ENCODE measurements around the gene DIPK1A. TPM values are rescaled to one million over a fixed set of nuclear protein-coding genes. Genes with fewer than 3 reads are reported as not detected.

Gene DIPK1A
- total and polyA plus RNA-seq, 4 experiments from 2014 or later = 14.5 to 29.1 (median 19.9) TPM

DNA sequence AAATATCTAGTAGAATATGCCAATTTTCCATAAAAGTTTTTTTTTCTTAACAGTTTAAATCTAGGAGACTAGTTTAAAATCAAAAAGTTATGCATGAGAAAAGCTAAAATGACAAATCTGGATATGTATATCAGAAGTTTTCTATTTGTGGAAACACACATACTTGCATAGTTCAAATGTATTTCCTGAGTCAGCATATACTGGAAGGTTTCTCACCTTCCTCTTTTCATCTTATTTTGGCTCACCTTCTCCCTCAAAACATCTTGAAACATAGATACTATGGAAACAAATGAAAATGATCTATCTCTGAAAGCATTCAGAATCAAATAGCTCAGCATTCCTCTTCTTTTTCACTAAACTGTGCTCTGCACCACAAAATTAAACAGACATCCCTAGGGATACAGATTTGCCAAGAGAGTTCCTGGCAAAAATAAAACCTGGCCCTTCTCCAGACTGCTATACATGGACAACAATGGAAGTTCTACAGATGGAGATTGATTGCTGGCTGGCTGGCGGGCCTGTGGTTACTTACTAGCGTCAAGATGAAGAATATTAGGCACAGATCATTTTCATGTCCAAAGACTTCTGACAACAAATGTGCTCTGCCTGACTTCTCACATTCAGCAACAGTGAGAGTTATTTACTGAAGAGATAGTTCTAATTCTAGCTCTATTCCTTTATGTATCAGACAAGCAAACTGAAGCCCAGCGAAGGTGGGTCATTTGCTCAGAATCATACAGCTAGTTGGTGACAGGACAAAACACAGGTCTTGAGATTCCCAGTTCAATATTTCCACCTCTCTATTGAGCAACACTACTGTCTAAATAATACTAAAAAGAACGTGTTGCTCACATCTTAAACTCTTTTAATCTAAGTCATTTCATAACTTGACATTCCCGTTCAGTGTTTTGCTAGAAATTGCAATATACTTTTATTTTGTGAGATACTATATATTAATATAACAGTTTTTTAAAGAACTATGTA, 26.6 kb downstream of the DIPK1A start:
- Mint-ChIP-seq H3K9me3 (no peaks in the 10 kb centered on the region), H3K27me3 (no peaks in the 10 kb centered on the region)
- CTCF ChIA-PET (ENCODE audit: partially characterized antibody) = interaction anchor here (1.2 to 1.6 kb wide), 3 partner anchors 9 to 76 kb away, joined by 3 to 4 read pairs (median 3); no protein-coding TSS in a partner anchor

GRCh38 chr1:92933459-92933858, 27.8 kb downstream of the DIPK1A start:
- intact Hi-C loops (cut with micrococcal nuclease) = no loop called here
- H3K9me3 ChIP-seq (ENCODE audit: control insufficient read depth in 1 of 2, low read length in 2 of 2) = no peaks in the 10 kb centered on the region
- no peaks in the 10 kb centered on the region for H3K27me3 ChIP-seq (ENCODE audit: insufficient read depth, low read length)
- DNase-seq = no peak
- H3K27ac ChIP-seq (ENCODE audit: low read depth, low read length) = no peak overlapping the region
- CTCF ChIA-PET (ENCODE audit: partially characterized antibody) = interaction anchor here (1.2 kb wide), 1 partner anchor 10 kb away, joined by 3 read pairs; no protein-coding TSS in a partner anchor
- Mint-ChIP-seq H3K4me1 (peaks cover 45 to 75% (median 59%) of the 10 kb centered on the region in 4 donors), H3K9me3 (no peaks in the 10 kb centered on the region), H3K27me3 (no peaks in the 10 kb centered on the region), H3K36me3 (peaks cover 8 to 19% of the 10 kb centered on the region in 2 donors), H3K4me3 (peak overlapping the region in 1 of 8 donors; percentile 27), H3K27ac (peak overlapping the region in 1 of 7 donors; percentile 74)
- POLR2A ChIA-PET (ENCODE audit: partially characterized antibody) = no interaction called here
- no peaks in the 10 kb centered on the region for H3K36me3 ChIP-seq (ENCODE audit: insufficient read depth, low read length)
- no peak overlapping the region for H3K4me3 ChIP-seq (ENCODE audit: low read length in 2 of 2)
- H3K4me1 ChIP-seq (ENCODE audit: insufficient read depth, low read length) = peaks cover 45% of the 10 kb centered on the region

More for the DNA sequence above, 26.6 kb downstream of the DIPK1A start:
- Histone ChIP-seq H3K4me1 (ENCODE audit: insufficient read depth, low read length) (peaks cover 44% of the 10 kb centered on the region), H3K9me3 (ENCODE audit: control insufficient read depth in 1 of 2, low read length in 2 of 2) (no peaks in the 10 kb centered on the region), H3K27ac (ENCODE audit: low read depth, low read length) (no peak overlapping the region), H3K36me3 (ENCODE audit: insufficient read depth, low read length) (no peaks in the 10 kb centered on the region), H3K4me3 (ENCODE audit: low read length in 2 of 2) (no peak overlapping the region), H3K27me3 (ENCODE audit: insufficient read depth, low read length) (no peaks in the 10 kb centered on the region)
- no peak for DNase-seq
- H3K4me1 Mint-ChIP-seq = peaks cover 38 to 67% (median 53%) of the 10 kb centered on the region in 4 donors
- peak overlapping the region in 1 of 7 donors; percentile 1 for H3K27ac Mint-ChIP-seq
- POLR2A ChIA-PET (ENCODE audit: partially characterized antibody) = no interaction called here
- H3K36me3 Mint-ChIP-seq = peaks cover 2 to 11% of the 10 kb centered on the region in 2 donors
- peak overlapping the region in 1 of 8 donors; percentile 63 for H3K4me3 Mint-ChIP-seq
- intact Hi-C loops (cut with micrococcal nuclease) = no loop called here

DNA sequence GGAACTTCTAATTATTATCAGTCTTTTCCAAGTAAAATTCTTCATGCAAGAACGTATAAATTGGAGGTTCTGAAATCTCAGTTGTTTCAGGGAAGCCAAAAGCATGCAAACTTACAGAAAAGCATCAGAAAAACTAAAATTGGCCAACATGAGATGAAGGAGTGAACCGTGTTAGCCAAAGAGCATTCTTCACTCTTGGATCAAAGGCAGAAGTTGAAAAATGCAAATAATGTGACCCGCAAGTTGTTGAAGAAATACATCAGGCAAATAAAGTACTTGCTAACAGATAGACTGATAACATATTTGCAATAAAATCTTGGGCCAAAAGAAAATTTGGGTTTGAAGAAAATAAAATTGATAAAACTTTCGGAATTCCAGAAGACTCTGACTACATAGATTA, 29.6 kb downstream of the DIPK1A start:
- Mint-ChIP-seq H3K9me3 (no peaks in the 10 kb centered on the region), H3K27me3 (no peaks in the 10 kb centered on the region), H3K4me1 (peaks cover 37 to 67% (median 50%) of the 10 kb centered on the region in 4 donors), H3K36me3 (peaks cover 12 to 26% of the 10 kb centered on the region in 2 donors), H3K4me3 (no peak overlapping the region), H3K27ac (no peak overlapping the region)
- Histone ChIP-seq H3K4me1 (ENCODE audit: insufficient read depth, low read length) (peaks cover 38% of the 10 kb centered on the region), H3K36me3 (ENCODE audit: insufficient read depth, low read length) (no peaks in the 10 kb centered on the region), H3K4me3 (ENCODE audit: low read length in 2 of 2) (no peak overlapping the region), H3K9me3 (ENCODE audit: control insufficient read depth in 1 of 2, low read length in 2 of 2) (no peaks in the 10 kb centered on the region), H3K27ac (ENCODE audit: low read depth, low read length) (no peak overlapping the region), H3K27me3 (ENCODE audit: insufficient read depth, low read length) (no peaks in the 10 kb centered on the region)
- no peak for DNase-seq
- POLR2A ChIA-PET (ENCODE audit: partially characterized antibody) = no interaction called here
- intact Hi-C loops (cut with micrococcal nuclease) = no loop called here
- CTCF ChIA-PET (ENCODE audit: partially characterized antibody) = no interaction called here

DNA sequence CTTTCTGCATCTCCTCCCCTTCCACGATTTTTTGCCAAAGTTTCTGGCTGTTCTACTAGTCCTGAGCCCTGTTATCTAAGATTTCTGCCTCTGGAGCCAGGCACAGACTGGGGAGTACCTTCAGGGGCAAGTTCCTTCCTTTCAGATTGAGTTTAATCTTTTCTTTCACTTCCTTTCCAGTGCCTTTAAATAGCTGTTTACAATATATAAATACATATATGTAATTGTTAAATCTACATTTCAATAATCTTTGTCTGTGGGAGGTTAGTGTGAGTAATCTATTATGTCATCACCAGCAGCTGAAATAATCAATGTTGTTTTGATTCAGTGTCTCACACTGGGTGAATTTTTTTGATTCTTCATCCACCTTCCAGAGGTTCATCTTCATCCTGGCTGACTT, 31.8 kb downstream of the DIPK1A start:
- CTCF ChIA-PET (ENCODE audit: partially characterized antibody) = interaction anchor here (0.9 to 1.5 kb wide), 3 partner anchors 9 to 64 kb away, joined by 3 read pairs; no protein-coding TSS in a partner anchor

DNA sequence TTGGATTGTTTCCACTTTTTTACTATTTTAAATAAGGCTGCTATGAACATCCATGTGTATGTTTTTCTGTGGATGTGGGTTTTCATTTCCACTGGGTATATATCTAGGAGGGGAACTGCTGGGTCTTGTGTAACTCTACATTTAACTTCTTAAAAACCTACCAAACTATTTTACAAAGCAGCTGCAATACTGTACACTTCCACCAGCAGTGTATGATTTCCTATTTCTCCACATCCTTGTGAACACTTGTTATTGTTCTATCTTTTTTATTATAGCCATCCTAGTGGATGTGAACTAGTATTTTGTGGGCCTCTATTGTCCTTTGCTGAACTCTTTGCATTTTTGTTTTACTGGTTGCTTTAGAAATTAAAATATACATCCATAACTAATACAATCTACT, 33.4 kb downstream of the DIPK1A start:
- H3K4me1 ChIP-seq (ENCODE audit: insufficient read depth, low read length) = peaks cover 11% of the 10 kb centered on the region
- Mint-ChIP-seq H3K4me1 (peaks cover 26 to 47% (median 30%) of the 10 kb centered on the region in 4 donors), H3K9me3 (no peaks in the 10 kb centered on the region), H3K4me3 (no peak overlapping the region), H3K27me3 (no peaks in the 10 kb centered on the region), H3K36me3 (peaks cover 16 to 20% of the 10 kb centered on the region in 2 donors), H3K27ac (no peak overlapping the region)
- intact Hi-C loops (cut with micrococcal nuclease) = no loop called here
- no peaks in the 10 kb centered on the region for H3K27me3 ChIP-seq (ENCODE audit: insufficient read depth, low read length)
- no peaks in the 10 kb centered on the region for H3K9me3 ChIP-seq (ENCODE audit: control insufficient read depth in 1 of 2, low read length in 2 of 2)
- H3K27ac ChIP-seq (ENCODE audit: low read depth, low read length) = no peak overlapping the region
- no peak for DNase-seq
- ChIA-PET POLR2A (ENCODE audit: partially characterized antibody) (no interaction called here), CTCF (ENCODE audit: partially characterized antibody) (no interaction called here)
- H3K36me3 ChIP-seq (ENCODE audit: insufficient read depth, low read length) = no peaks in the 10 kb centered on the region
- H3K4me3 ChIP-seq (ENCODE audit: low read length in 2 of 2) = no peak overlapping the region

More for the DNA sequence above, 31.8 kb downstream of the DIPK1A start:
- no peak for DNase-seq
- intact Hi-C loops (cut with micrococcal nuclease) = no loop called here
- H3K4me1 Mint-ChIP-seq = peaks cover 27 to 54% (median 37%) of the 10 kb centered on the region in 4 donors
- H3K27ac ChIP-seq (ENCODE audit: low read depth, low read length) = no peak overlapping the region
- peaks cover 17% of the 10 kb centered on the region for H3K4me1 ChIP-seq (ENCODE audit: insufficient read depth, low read length)
- H3K4me3 ChIP-seq (ENCODE audit: low read length in 2 of 2) = no peak overlapping the region
- H3K9me3 Mint-ChIP-seq = no peaks in the 10 kb centered on the region
- H3K9me3 ChIP-seq (ENCODE audit: control insufficient read depth in 1 of 2, low read length in 2 of 2) = no peaks in the 10 kb centered on the region
- no peaks in the 10 kb centered on the region for H3K27me3 ChIP-seq (ENCODE audit: insufficient read depth, low read length)
- POLR2A ChIA-PET (ENCODE audit: partially characterized antibody) = interaction anchor here (0.9 to 1.0 kb wide), 3 partner anchors 18 to 70 kb away, joined by 3 to 4 read pairs (median 3); no protein-coding TSS in a partner anchor
- peaks cover 10 to 20% of the 10 kb centered on the region in 2 donors for H3K36me3 Mint-ChIP-seq
- no peaks in the 10 kb centered on the region for H3K36me3 ChIP-seq (ENCODE audit: insufficient read depth, low read length)
- H3K4me3 Mint-ChIP-seq = no peak overlapping the region
- no peaks in the 10 kb centered on the region for H3K27me3 Mint-ChIP-seq
- no peak overlapping the region for H3K27ac Mint-ChIP-seq

- Mint-ChIP-seq H3K27me3 (no peaks in the 10 kb centered on the region), H3K4me1 (peaks cover 26 to 43% (median 27%) of the 10 kb centered on the region in 4 donors), H3K27ac (peak overlapping the region in 1 of 7 donors; percentile 30), H3K4me3 (no peak overlapping the region), H3K9me3 (no peaks in the 10 kb centered on the region), H3K36me3 (peaks cover 20% of the 10 kb centered on the region in 2 donors)
- CTCF ChIA-PET (ENCODE audit: partially characterized antibody) = interaction anchor here (0.8 to 1.5 kb wide), 3 partner anchors 13 to 95 kb away, joined by 3 to 5 read pairs (median 3); partner anchors contain the start of gene RPL5
- H3K36me3 ChIP-seq (ENCODE audit: insufficient read depth, low read length) = no peaks in the 10 kb centered on the region
- POLR2A ChIA-PET (ENCODE audit: partially characterized antibody) = no interaction called here
- H3K4me3 ChIP-seq (ENCODE audit: low read length in 2 of 2) = no peak overlapping the region
- no peak for DNase-seq
- H3K4me1 ChIP-seq (ENCODE audit: insufficient read depth, low read length) = peaks cover 11% of the 10 kb centered on the region
- intact Hi-C loops (cut with micrococcal nuclease) = no loop called here
- no peaks in the 10 kb centered on the region for H3K27me3 ChIP-seq (ENCODE audit: insufficient read depth, low read length)
- no peaks in the 10 kb centered on the region for H3K9me3 ChIP-seq (ENCODE audit: control insufficient read depth in 1 of 2, low read length in 2 of 2)
- H3K27ac ChIP-seq (ENCODE audit: low read depth, low read length) = no peak overlapping the region
Observed at GRCh38 chr1:92926873-92927272, 34.4 kb downstream of the DIPK1A start.

DNA sequence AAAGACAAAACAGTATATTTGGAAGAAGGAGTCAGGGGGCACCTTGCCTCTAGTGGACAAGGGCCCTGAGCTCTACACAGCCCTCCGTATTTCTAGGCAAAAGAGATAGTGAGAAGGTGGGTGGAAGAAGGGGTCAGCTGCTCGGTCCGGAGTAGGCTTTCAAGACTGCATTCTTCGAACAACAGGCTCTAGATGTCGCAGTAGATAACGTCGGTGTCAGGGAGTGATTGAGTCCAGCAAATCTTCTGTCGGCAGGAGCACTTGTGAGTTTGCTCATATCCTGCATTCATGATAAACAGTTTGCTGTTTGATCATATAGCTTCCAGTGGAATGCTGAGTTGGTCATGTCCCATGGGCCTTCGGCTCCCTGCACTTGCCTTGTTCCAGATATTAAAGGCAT, 36.8 kb downstream of the DIPK1A start:
- POLR2A ChIA-PET (ENCODE audit: partially characterized antibody) = no interaction called here
- CTCF ChIA-PET (ENCODE audit: partially characterized antibody) = interaction anchor here (0.5 to 2.3 kb wide), 5 partner anchors 23 to 175 kb away, joined by 3 to 10 read pairs (median 3); no protein-coding TSS in a partner anchor
- Histone ChIP-seq H3K36me3 (ENCODE audit: insufficient read depth, low read length) (no peaks in the 10 kb centered on the region), H3K27me3 (ENCODE audit: insufficient read depth, low read length) (no peaks in the 10 kb centered on the region), H3K4me3 (ENCODE audit: low read length in 2 of 2) (no peak overlapping the region), H3K4me1 (ENCODE audit: insufficient read depth, low read length) (peaks cover 4% of the 10 kb centered on the region), H3K9me3 (ENCODE audit: control insufficient read depth in 1 of 2, low read length in 2 of 2) (no peaks in the 10 kb centered on the region), H3K27ac (ENCODE audit: low read depth, low read length) (no peak overlapping the region)
- Mint-ChIP-seq H3K36me3 (peaks cover 28 to 34% of the 10 kb centered on the region in 2 donors), H3K9me3 (peaks cover 0 to 3% (median 0%) of the 10 kb centered on the region in 8 donors), H3K4me3 (no peak overlapping the region), H3K4me1 (peaks cover 18 to 35% (median 24%) of the 10 kb centered on the region in 4 donors), H3K27ac (peak overlapping the region in 1 of 7 donors; percentile 13), H3K27me3 (no peaks in the 10 kb centered on the region)
- no peak for DNase-seq
- intact Hi-C loops (cut with micrococcal nuclease) = no loop called here
